NCI-H82 (cell line): ENCODE results near the gene NAV2.

Source experiments
- DNase-seq: peaks from one replicate; lab custom pipeline; 2025; lab: John Stamatoyannopoulos, UW

The NAV2 gene

DNA sequence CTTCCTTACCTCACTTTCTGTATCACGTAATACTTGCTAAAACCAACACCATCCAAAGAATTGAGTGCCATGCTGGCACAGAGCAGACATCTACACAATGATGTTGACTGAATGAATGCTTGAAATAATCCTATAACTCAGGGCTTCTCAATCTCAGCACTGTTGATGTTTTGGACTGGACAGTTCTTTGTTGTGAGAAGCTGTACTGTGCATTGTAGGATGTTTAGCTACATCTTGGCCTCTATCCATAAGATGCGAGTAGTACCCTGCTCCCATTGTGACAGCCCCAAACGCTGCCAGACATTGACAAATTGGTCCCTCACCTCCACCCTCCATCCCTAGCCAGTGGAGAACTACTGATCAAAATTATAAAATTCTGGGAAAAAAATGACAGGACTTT lies 153.4 kb downstream of the NAV2 start:
- DNase-seq = no peak

GRCh38 chr11:19866521-19866920 lies 153.9 kb downstream of the NAV2 start:
- no peak for DNase-seq

GRCh38 chr11:19867064-19867463 lies 154.4 kb downstream of the NAV2 start:
- peak; percentile 3 for DNase-seq

- DNase-seq = no peak
These were observed 155.7 kb downstream of the NAV2 start for GRCh38 chr11:19868281-19868821.

DNA sequence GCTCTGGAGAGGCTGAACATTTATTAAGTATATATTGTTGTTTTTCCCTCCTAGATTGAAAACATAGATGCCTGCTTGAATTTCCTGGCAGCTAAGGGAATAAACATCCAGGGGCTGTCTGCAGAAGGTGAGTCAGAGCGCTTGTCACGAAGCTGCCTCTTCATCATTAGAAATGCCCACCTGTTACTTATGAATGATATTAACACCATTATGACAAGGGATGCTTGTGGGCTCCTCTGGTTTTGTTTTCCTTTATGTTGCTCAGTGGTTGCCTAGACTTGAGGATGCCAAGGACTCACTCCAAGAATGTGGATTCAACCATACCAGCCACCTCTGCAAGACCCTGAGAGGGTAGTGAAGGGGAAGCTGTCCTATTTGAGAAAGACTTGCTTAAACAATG lies 156.2 kb downstream of the NAV2 start:
- no peak for DNase-seq

DNA sequence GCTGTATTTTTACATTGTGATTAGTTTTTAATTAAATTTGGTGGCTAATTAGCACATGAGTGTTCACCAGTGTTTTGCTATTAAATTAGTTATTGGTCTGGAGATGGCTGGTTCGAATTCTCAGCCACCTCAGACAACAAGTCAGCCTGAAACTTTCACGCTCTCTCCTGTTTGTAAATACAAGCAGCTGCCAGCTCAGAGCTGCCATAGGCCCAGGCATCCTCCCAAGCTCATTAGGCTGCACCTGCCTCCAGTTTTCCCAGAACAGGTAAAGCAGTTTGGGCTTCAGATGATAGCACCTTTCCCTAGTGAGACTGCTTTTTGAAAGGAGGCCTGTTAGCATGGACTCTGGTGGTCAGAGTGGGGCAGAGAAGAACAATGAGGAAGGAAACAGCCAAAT lies 156.8 kb downstream of the NAV2 start:
- no peak for DNase-seq

- no peak for DNase-seq
These were observed 157.4 kb downstream of the NAV2 start for GRCh38 chr11:19869946-19870589.

DNA sequence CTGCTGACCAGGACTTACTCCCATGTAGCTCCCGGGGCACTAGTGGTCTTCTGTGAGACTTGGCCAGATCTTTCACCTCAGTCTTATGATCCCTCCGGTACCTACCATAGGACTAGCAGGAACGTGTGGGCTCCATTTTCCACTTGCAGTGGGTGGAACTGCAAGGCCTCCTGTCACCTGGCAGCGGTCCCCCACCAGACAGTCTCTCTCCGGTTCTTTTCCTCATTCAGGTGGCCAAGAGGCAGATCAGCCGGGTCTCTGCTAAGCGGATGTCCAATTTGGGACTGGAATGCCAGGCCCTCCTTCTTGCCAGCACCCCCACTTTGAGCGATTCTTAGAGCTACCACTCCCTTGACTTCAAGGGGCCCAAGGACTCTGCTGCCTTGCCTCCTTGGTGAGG lies 158.9 kb downstream of the NAV2 start:
- DNase-seq = no peak

DNA sequence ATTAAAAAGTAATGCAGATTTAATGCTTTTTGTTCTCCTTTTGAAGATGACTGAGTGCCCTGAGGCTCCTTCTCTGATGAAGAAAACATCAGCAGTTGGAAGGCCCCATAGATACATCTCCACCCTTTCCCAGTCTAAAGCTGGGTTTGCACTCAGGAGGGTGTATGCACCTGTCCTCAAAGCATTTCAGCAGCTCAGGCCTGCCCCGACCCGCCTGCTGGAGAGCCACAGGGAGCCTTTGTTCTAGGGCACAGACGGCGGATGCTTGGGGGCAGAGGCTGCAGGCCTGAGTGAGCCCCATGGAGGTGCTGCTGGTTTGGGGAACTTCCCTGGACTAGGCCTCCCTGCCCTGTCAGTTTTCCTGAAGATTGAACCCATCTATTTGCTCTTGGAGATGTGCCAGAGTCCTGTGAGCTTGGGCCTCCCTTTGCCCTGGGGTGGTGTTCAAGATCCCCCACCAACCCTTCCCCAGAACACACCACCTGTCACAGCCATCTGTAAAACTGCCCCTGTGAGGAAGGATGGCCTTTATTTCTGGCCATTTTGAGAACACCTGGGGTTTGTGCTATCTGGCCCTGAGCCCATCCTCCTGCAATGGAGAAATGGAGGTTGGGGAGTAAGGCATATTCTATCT lies 160.0 kb downstream of the NAV2 start:
- DNase-seq = no peak

DNA sequence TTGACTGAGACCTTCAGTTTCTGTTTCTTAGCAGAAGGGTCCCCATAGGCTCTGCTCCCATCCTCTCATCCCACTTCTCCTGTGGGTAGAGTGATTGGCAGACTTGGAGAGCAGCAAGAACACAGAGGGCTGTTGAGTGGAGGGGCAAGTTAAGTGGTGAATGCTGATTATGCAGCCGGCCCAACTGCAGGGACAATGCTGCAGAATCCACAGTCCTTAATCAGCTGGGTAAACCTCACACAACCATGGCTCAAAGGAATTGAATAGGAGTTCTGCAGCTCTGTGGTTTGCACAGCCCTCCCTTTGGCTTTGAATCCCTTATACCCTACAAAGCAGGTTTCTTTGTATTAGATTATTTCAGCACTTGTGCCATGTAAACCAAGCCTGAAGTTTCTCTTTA lies 161.1 kb downstream of the NAV2 start:
- no peak for DNase-seq

GRCh38 chr11:19874266-19874665 lies 161.6 kb downstream of the NAV2 start:
- DNase-seq = no peak

- no peak for DNase-seq
These were observed 164.1 kb downstream of the NAV2 start for GRCh38 chr11:19876750-19877149.

DNA sequence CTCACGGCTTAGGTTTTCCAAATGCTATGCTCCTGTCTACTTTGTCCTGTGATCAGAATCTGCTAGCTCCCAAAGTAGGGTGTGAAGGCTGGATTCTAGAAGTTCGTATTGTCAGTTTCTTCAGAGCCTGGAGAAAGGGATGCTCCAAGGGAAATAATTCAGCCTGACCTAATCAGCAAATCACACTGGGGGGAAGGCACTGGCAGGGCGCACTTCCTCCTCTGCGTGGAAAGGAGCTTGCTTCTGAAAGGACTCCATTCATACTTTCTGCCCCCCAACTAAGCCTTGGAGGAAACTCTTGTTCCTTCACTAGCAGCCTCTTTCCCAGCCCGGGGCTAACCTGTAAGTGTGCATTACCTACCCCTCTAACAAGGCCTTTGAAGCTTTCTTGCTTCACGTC lies 165.9 kb downstream of the NAV2 start:
- DNase-seq = no peak

DNA sequence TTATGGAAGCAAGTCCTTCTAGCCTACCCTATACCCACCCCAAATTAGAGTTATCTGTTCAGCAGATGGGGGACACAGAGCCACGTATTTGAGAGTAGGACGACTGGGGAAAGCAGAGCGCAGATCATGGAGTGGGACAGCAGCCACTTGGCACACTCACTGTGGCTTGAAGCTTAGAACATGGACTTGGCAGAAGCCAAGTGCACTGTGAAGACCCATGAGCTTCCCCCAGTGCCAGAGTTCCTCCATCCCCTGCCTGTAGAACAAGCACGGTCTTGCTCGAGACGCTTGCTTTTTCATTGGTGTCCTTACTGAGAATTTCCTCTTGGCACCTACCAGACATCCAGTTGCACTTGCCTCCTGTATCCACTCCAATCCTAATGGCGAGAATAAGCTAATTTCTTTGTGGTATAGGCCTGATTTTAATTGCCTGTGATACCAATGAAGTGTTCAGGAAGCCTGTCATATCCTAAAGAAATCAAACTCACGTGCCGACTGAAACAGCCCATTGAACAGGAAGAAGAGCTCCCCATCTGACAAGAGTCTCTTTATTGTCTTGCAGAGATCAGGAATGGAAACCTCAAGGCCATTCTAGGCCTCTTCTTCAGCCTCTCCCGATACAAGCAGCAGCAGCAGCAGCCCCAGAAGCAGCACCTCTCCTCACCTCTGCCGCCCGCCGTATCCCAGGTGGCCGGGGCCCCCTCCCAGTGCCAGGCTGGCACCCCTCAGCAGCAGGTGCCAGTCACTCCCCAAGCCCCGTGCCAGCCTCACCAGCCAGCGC lies 166.9 kb downstream of the NAV2 start:
- no peak for DNase-seq

DNA sequence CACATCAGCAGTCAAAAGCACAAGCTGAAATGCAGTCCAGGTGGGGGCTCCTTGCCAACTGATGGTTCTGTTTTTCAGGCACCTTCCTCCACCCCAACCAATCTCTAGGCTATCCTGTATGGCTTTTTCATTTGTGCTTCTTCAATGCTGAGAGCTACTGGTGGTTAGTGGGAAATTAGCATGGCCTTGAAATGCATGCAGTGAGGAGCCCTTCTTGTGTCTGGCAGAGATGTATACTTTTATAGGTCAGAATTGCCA lies 167.4 kb downstream of the NAV2 start:
- DNase-seq = no peak

- DNase-seq = no peak
These were observed 168.5 kb downstream of the NAV2 start for GRCh38 chr11:19881177-19881576.

- DNase-seq = no peak
These were observed 169.7 kb downstream of the NAV2 start for GRCh38 chr11:19882356-19882755.

- no peak for DNase-seq
These were observed 173.9 kb downstream of the NAV2 start for GRCh38 chr11:19886498-19886897.

DNA sequence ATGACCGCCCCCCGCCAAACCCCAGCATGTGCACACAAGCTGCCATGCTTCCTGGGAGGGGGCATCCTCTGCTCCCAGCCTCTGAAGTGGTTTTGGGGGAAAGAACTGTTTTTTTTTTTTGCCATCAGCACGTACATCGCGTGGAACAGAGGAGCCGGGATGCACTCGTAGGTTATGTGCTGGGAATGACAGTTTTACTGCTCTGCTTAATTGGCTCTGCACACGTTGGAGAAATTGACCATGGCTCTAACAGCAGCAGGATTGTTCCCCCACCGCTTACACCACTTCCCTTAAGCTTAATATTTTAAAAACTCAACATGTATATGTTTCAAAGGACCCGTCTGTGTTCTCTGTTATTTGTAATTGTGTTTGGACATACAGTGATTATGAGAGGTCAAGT lies 175.2 kb downstream of the NAV2 start:
- DNase-seq = no peak

DNA sequence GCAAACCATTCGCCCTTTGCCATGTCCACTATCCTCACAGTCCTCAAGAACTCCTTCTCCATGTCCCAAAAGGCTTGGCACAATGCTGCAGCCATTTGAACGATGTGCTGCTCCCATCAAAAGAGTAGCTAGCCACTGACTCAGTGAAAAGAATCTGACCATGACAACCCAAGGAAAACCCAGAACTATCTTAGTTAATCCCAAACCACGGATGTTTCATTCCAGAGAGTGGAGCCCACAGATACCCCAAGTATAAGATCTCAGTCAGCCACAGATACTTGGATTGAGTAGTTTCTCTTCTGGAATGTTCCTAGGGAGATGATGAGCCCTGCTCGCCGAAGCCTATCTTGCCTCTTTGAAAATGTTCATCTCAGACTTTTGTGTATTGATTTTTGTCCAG lies 176.9 kb downstream of the NAV2 start:
- no peak for DNase-seq

DNA sequence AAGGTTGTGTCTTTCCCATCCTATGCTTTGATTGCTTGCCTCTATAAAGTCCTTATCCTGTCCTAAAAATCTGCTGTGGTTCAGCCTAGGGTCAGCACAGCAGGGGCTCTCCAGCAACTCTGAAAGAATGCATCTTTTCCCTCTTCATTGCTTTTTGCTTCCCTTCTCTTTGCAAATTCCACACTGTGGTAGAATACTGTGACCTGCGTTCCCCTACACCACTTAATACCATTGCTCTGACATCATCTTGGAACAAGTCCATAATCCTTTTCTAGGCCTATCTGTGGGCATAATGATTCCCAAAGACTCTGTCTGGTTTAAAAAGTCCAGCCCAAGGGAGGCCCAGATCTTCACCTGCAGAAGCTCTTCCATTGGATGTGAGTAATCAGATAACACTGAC lies 177.7 kb downstream of the NAV2 start:
- no peak for DNase-seq

- DNase-seq = no peak
These were observed 178.4 kb downstream of the NAV2 start for GRCh38 chr11:19891022-19891421.

GRCh38 chr11:19892387-19892786 lies 179.8 kb downstream of the NAV2 start:
- DNase-seq = no peak
